Activated CD4-positive, alpha-beta T cell treated with anti-CD3 and anti-CD28 coated beads for 36 hours (primary cell): Measurements from ENCODE around the gene RASSF4. TPM values are rescaled to one million over a fixed set of nuclear protein-coding genes. Genes with fewer than 3 reads are reported as not detected.

ENCODE experiments used
- ATAC-seq: fragments of 200-7000 bp; cut with Tn5 transposase; one replicate; pipeline ENCODE4 v1.10.0; 2021; ENCODE audit warnings: mild to moderate bottlenecking, moderate library complexity
- CTCF ChIA-PET: fragments of 350-600 bp; sonication (Branson Sonifier 250); formaldehyde crosslinking; loops from one replicate; lab custom pipeline; 2021; ENCODE audit warnings: antibody characterized with exemption; lab: Charles Lee
- POLR2A ChIA-PET: fragments of 350-600 bp; sonication (Branson Sonifier 250); formaldehyde crosslinking; loops from one replicate; lab custom pipeline; 2021; ENCODE audit warnings: antibody characterized with exemption, inconsistent platforms; lab: Charles Lee
- DNase-seq: peaks from one replicate; pipeline ENCODE4 v3.0.0-alpha.2; 2020
- H3K27ac Mint-ChIP-seq: one replicate; pipeline ENCODE4 v1.8.0; 2021; ENCODE audit warnings: mixed read lengths
- H3K27me3 Mint-ChIP-seq: one replicate; pipeline ENCODE4 v1.8.0; 2021; ENCODE audit warnings: mixed read lengths
- H3K36me3 Mint-ChIP-seq: one replicate; pipeline ENCODE4 v1.8.0; 2021; ENCODE audit warnings: low read depth, mixed read lengths
- H3K4me1 Mint-ChIP-seq: one replicate; pipeline ENCODE4 v1.8.0; 2021; ENCODE audit warnings: mixed read lengths
- H3K4me3 Mint-ChIP-seq: one replicate; pipeline ENCODE4 v1.8.0; 2021; ENCODE audit warnings: mild to moderate bottlenecking, moderate library complexity, mixed read lengths
- H3K9me3 Mint-ChIP-seq: one replicate; pipeline ENCODE4 v1.8.0; 2021; ENCODE audit warnings: low read depth, mixed read lengths
- intact Hi-C, 2 experiments: fragments of 100-400 bp; cut with DNase I in 1 of 2; cut with micrococcal nuclease in 1 of 2; formaldehyde crosslinking; loops; one replicate each; pipeline versions ENCODE4 v1.14.2 to v1.15.1; 2022 to 2024; cut with DNase I, micrococcal nuclease
- total RNA-seq, 2 experiments: library from RNA; stranded (reverse); gene quantifications; one replicate each; pipeline ENCODE4 v1.2.3, GENCODE V29; 2021

The RASSF4 gene
- total RNA-seq, 2 experiments from 2014 or later = 1.0 to 1.3 TPM

DNA sequence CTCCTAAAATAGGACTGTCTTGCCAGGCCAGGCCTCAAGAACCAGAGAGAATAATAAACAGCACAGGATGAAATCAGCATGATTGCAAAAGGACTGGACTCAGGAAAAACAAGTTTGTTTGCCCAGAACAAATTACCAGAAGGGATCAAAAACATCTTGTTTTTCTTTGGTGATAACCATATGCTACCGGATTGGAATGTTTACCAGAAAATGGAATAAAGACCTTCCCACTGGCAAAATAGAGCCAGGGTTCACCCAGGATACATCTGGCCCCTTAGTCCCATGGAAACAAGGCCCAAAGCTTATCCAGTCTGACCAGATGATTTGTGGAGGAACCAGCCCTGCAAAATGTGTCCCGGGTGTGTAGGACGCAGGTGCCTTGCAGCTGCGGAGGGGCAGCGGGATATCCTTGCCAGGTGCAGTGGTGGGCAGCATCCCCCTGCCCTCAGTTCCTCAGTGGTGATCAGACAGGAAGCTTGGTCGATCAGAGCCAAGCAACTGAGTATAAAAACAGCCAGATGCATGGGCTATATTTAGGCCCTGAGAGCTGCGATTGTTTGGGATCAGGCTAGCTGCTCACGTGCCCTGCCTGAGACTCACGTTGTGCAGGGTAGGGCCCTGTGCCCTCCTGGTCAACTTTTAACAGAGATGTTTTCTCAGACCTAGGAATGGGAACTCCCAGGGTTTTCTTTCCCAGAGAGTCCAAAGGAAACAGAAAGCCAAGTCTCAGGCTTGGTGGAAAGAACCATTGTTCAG is 36.5 kb downstream of the RASSF4 start:
- intact Hi-C loops = no loop called here
- ChIA-PET CTCF (interaction anchor here (1.2 kb wide), 1 partner anchor 10 kb away, joined by 5 read pairs; no protein-coding TSS in a partner anchor), POLR2A (no interaction called here)
- H3K36me3 Mint-ChIP-seq = peaks cover 6% of the 10 kb centered on the region
- ATAC-seq (no peak), DNase-seq (no peak)
- peaks cover 24% of the 10 kb centered on the region for H3K4me1 Mint-ChIP-seq
- no peaks in the 10 kb centered on the region for H3K27me3 Mint-ChIP-seq
- no peak overlapping the region for H3K27ac Mint-ChIP-seq
- no peak overlapping the region for H3K4me3 Mint-ChIP-seq
- H3K9me3 Mint-ChIP-seq = peaks cover 3% of the 10 kb centered on the region

DNA sequence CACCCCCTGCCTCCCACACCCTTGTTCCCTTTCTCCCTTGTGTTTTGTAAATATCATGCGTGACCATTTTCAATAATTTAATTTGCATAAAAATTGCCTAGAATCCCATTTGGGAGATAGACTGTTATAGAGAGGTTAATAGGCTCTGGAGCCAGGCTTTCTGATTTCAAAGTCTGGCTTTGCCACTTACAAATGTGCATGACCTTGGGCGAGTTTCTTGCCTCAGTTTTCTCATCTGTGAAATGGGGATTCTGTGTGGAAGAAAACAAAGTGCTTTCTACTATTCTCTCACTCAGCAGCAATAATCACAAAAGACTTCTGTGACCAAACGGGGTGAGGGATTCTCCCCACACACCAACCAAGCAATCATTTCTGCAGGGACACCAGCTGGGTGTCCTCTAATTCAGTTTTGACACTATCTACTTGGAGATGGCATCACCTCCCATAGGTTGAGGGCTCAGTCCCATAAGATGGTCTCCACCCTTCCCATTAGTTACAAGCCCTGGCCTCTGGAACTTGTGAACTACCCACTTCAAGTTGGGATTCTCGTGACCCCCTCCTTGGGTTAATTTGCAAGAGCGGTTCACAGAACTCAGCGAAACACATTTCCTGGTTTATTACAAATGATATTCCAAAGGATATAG is 37.6 kb downstream of the RASSF4 start:
- Mint-ChIP-seq H3K36me3 (peaks cover 9% of the 10 kb centered on the region), H3K9me3 (peaks cover 3% of the 10 kb centered on the region), H3K4me3 (no peak overlapping the region), H3K4me1 (peaks cover 27% of the 10 kb centered on the region), H3K27me3 (no peaks in the 10 kb centered on the region), H3K27ac (no peak overlapping the region)
- ATAC-seq (no peak), DNase-seq (no peak)
- intact Hi-C loops = no loop called here
- POLR2A ChIA-PET = no interaction called here
- CTCF ChIA-PET = no interaction called here

DNA sequence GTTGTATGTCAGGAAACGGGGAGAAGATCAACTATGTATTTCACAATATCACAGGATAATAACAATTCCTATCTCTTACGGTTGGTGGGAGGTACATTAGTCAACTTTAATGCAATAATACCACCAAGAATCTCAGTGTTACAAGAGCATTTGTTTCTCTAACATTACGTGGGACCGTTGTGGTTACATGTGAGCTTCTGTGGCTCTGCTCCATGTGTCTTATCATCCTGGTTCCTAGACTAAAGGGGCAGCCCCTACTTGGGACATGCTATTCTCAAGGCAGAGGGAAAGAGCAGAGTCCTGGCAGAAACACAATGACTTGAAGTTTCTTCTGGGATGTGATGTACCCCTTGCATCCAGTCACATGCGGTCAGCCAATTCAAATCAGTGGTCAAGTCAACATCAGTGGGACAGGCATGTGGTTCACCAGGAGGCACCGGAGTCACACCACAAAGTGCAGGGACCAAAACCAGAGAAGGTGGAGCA is 38.6 kb downstream of the RASSF4 start:
- peaks cover 19% of the 10 kb centered on the region for H3K36me3 Mint-ChIP-seq
- peaks cover 8% of the 10 kb centered on the region for H3K9me3 Mint-ChIP-seq
- H3K27ac Mint-ChIP-seq = no peak overlapping the region
- H3K4me3 Mint-ChIP-seq = no peak overlapping the region
- DNase-seq (no peak), ATAC-seq (no peak)
- no peaks in the 10 kb centered on the region for H3K27me3 Mint-ChIP-seq
- POLR2A ChIA-PET = no interaction called here
- CTCF ChIA-PET = no interaction called here
- H3K4me1 Mint-ChIP-seq = peaks cover 34% of the 10 kb centered on the region
- intact Hi-C loops = no loop called here

DNA sequence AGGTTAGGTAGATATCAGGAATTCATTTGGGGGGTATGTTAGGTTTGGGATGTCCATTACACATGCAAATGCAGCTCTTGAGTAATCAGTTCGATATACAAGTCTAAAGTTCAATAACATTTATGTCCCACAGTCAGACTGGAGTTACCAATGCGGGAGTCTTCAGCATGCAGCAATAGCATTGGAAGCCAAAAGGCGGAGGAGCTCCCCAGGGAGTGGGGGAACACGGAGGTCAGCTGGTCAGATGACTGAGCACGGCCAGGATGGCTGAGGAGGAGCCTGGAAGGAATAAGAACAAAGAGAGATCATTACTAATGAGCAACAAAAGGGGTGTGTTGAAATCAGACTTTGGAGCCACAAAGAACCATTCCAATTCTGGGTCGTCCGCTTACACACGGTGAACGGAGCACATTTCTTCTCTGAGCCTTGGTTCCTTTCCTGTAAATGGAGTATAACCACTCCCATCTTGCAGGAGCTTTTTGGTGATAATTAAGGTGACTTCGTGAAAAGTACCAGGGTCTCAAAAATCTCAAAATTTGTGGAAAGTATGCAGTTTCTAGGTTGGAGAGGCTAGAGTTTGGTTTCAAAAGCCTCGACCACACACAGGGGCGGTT is 40.6 kb downstream of the RASSF4 start:
- ChIA-PET CTCF (interaction anchor here (0.8 to 1.6 kb wide), 2 partner anchors 25 to 1390 kb away, joined by 3 to 4 read pairs; no protein-coding TSS in a partner anchor), POLR2A (interaction anchor here (0.7 kb wide), 1 partner anchor 134 kb away, joined by 3 read pairs; no protein-coding TSS in a partner anchor)
- no peak for ATAC-seq
- peaks cover 18% of the 10 kb centered on the region for H3K9me3 Mint-ChIP-seq
- peak overlapping the region; percentile 84 for H3K4me3 Mint-ChIP-seq
- DNase-seq = no peak
- peak overlapping the region; percentile 89 for H3K27ac Mint-ChIP-seq
- intact Hi-C loops = loop anchor here (1.0 to 10.0 kb wide), 6 partner anchors 25 to 995 kb away; partner anchors contain the start of gene RASSF4 (in 2 of the 2)
- H3K36me3 Mint-ChIP-seq = peaks cover 38% of the 10 kb centered on the region
- no peaks in the 10 kb centered on the region for H3K27me3 Mint-ChIP-seq
- H3K4me1 Mint-ChIP-seq = peaks cover 30% of the 10 kb centered on the region

DNA sequence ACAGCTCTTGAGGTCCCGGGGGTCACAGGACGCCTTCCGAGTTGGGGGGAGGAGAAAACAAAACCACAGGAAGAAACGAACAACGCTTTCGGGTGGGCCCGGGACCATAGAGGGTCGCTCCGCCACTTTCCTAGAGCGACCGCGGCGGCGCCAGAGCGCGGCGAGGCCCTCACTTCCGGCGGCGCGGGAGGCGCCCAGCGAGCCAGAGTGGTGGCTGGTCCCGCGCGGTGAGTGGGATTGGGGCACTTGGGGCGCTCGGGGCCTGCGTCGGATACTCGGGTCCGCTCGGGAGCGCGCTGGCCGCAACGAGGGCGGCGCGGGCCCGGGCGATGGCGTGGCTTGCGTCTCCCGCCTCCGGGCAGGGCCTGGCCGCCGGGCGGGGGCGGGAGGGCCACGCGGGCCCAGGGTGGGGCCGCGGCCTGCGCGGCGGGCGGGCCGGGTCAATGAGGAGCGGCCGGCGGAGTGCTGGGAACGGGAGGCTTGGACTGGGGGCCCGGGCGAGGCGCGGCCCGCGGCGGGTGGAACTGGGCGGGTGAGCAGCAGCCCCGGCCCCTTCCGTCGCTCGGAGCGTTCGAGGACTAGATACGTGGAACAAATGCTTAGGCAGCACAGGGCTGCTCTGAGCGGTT is 41.3 kb downstream of the RASSF4 start, which contains the start of gene ZNF22:
Gene ZNF22 (plus strand): TSS at position 172 of the 629 bp plus-strand sequence. CDS start 2,446 bp downstream, outside the sequence.
- Mint-ChIP-seq H3K36me3 (peaks cover 42% of the 10 kb centered on the region), H3K27me3 (no peaks in the 10 kb centered on the region), H3K9me3 (peaks cover 23% of the 10 kb centered on the region), H3K4me1 (peaks cover 24% of the 10 kb centered on the region), H3K4me3 (peak within 1 kb of the TSS; percentile 84), H3K27ac (peak within 1 kb of the TSS; percentile 89)
- ChIA-PET CTCF (interaction anchor here (0.6 to 1.6 kb wide), 4 partner anchors 25 to 1391 kb away, joined by 3 to 5 read pairs (median 4); no protein-coding TSS in a partner anchor), POLR2A (interaction anchor here (0.6 to 0.7 kb wide), 2 partner anchors 135 to 452 kb away, joined by 3 read pairs; no protein-coding TSS in a partner anchor)
- ATAC-seq (peak; percentile 74), DNase-seq (peak; percentile 78)
- intact Hi-C loops = loop anchor here (1.0 to 10.0 kb wide), 7 partner anchors 26 to 994 kb away; partner anchors contain the start of genes RASSF4 (in 2 of the 2) and ZFAND4 (in 1 of the 2)

DNA sequence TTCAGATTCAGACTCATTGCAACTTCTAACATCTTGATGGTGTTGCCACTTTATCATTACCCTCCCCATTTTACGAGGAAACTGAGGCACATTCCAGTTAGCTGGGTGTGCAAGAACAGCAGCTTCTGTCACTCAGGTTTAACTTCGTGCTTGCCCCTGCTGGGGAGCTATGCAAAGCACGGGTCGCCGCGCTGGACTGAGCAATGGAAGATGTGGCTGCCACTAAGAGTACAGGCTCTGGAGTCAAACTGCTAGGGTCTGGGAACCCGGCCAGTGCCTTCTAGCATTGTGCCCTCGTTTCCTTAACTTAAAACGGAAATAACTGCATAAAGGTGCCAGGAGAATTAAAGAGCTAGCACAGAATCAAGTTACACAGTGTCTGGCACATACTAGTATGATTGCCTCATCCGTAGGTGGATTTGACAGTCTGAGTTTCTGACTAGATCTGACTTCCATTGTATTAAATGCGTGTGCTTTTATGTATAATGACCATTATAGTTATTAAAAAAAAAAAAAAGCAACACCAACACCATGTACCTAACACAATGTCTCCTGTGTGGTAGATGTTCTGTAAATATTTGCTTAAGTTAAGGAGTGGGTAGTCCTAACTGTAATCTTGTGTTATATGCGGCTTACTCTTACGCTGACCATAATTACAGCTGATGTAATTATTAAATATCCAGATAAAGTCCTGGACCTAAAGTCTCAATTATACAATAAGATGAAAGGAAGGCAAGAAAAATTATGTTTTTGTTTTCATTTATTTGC is 42.0 kb downstream of the RASSF4 start:
- intact Hi-C loops = loop anchor here (1.0 to 10.0 kb wide), 5 partner anchors 43 to 993 kb away; partner anchors contain the start of genes RASSF4 (in 1 of the 2) and ZFAND4 (in 1 of the 2)
- Mint-ChIP-seq H3K4me1 (peaks cover 20% of the 10 kb centered on the region), H3K27ac (peak overlapping the region; percentile 89), H3K9me3 (peaks cover 23% of the 10 kb centered on the region), H3K36me3 (peaks cover 42% of the 10 kb centered on the region), H3K4me3 (peak overlapping the region; percentile 84), H3K27me3 (no peaks in the 10 kb centered on the region)
- ATAC-seq (peak; percentile 79), DNase-seq (peak; percentile 71)
- ChIA-PET POLR2A (interaction anchor here (0.6 kb wide), 1 partner anchor 452 kb away, joined by 3 read pairs; no protein-coding TSS in a partner anchor), CTCF (interaction anchor here (0.6 to 1.5 kb wide), 2 partner anchors 25 to 26 kb away, joined by 3 to 5 read pairs; no protein-coding TSS in a partner anchor)

DNA sequence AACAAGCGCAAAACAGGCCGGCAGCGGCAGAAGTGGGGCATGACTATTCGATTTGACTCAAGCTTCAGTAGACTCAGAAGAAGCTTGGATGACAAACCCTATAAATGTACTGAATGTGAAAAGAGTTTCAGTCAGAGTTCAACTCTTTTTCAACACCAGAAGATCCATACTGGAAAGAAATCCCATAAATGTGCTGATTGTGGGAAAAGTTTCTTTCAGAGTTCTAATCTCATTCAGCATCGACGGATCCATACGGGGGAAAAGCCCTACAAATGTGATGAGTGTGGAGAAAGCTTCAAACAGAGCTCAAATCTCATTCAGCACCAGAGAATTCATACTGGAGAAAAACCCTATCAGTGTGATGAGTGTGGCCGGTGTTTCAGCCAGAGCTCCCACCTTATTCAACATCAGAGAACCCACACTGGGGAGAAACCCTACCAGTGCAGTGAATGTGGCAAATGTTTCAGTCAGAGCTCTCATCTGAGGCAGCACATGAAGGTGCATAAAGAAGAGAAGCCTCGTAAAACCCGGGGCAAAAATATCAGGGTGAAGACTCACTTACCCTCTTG is 43.9 kb downstream of the RASSF4 start:
- ATAC-seq (no peak), DNase-seq (no peak)
- intact Hi-C loops = loop anchor here (10.0 kb wide), 3 partner anchors 231 to 991 kb away; no protein-coding TSS in a partner anchor
- Mint-ChIP-seq H3K9me3 (peaks cover 23% of the 10 kb centered on the region), H3K4me3 (no peak overlapping the region), H3K27me3 (no peaks in the 10 kb centered on the region), H3K4me1 (peaks cover 20% of the 10 kb centered on the region), H3K27ac (no peak overlapping the region), H3K36me3 (peaks cover 42% of the 10 kb centered on the region)
- ChIA-PET CTCF (no interaction called here), POLR2A (no interaction called here)

DNA sequence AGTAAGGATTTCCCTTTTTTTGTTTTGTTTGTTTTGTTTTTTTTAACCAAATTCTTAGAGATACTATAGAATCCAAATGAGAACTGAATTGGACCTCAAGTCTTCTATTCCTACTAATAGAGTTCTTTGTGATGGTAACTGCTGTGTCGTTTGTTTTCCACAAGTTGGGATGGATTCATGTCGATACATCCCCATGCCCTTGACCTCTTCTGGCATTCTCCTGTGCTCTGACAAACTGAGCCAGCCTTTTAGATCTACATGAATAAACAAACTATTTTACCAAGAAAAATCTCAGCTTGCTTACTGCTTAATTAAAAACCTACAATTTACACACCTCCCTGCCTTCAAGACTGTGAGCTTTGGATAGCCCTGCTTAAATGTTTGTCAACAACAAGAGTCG is 45.1 kb downstream of the RASSF4 start:
- intact Hi-C loops = loop anchor here (10.0 kb wide), 3 partner anchors 230 to 990 kb away; no protein-coding TSS in a partner anchor
- ATAC-seq (no peak), DNase-seq (no peak)
- POLR2A ChIA-PET = no interaction called here
- no peak overlapping the region for H3K27ac Mint-ChIP-seq
- no peak overlapping the region for H3K4me3 Mint-ChIP-seq
- H3K4me1 Mint-ChIP-seq = peaks cover 20% of the 10 kb centered on the region
- H3K36me3 Mint-ChIP-seq = peaks cover 42% of the 10 kb centered on the region
- H3K9me3 Mint-ChIP-seq = peaks cover 23% of the 10 kb centered on the region
- no peaks in the 10 kb centered on the region for H3K27me3 Mint-ChIP-seq
- CTCF ChIA-PET = interaction anchor here (1.3 kb wide), 1 partner anchor 140 kb away, joined by 5 read pairs; no protein-coding TSS in a partner anchor

DNA sequence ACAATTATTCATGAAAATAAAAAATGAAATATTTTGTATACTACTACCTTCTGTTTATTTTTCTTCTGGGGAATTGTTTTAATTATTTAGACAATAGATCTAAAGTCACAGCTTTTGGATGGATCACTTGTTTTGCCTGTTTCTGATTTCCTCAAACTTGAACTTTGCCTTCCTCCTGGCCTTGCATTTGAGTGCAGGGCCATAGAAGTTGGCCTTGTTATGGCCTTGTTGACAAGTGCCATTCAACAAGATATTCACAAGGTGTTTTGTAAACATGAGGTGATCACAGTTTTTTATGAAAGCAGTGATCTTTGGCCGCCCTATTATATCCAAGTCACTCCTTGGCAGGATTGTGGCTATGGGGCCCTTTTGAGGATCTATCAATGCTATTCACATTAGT is 45.7 kb downstream of the RASSF4 start:
- Mint-ChIP-seq H3K36me3 (peaks cover 36% of the 10 kb centered on the region), H3K27me3 (no peaks in the 10 kb centered on the region), H3K4me3 (no peak overlapping the region), H3K9me3 (peaks cover 20% of the 10 kb centered on the region), H3K4me1 (peaks cover 14% of the 10 kb centered on the region), H3K27ac (no peak overlapping the region)
- POLR2A ChIA-PET = no interaction called here
- no peak for DNase-seq
- CTCF ChIA-PET = interaction anchor here (1.3 to 1.6 kb wide), 2 partner anchors 10 to 141 kb away, joined by 5 read pairs; no protein-coding TSS in a partner anchor
- no peak for ATAC-seq
- intact Hi-C loops = loop anchor here (10.0 kb wide), 3 partner anchors 230 to 990 kb away; no protein-coding TSS in a partner anchor
